ENCODE results near the gene REELD1.

GRCh38 chr4:146246381-146246780, 32.0 kb downstream of the REELD1 start:
- TF ChIP-seq CTCF (IDR thresholded peaks at IDR 0.05; ENCODE audit: insufficient read depth, low read depth, low read length) (no peak), EZH2 (IDR thresholded peaks at IDR 0.05; ENCODE audit: insufficient read depth, low read length) (no peak)

All from astrocyte (in vitro differentiated cells and primary cell).